GM12891 (cell line): ENCODE results near the gene AUP1.

Experiments used
- PAX5 ChIP-seq: IDR thresholded peaks from 2 replicates; pipeline ENCODE4 v1.6.1; 2011; ENCODE audit warnings: low read length, moderate library complexity, mild to moderate bottlenecking; ENCODE audit not compliant: insufficient read depth, severe bottlenecking
- POLR2A ChIP-seq: IDR thresholded peaks from 2 replicates; pipeline ENCODE4 v1.6.1; 2011; ENCODE audit warnings: low read depth, low read length, control low read depth
- POLR2AphosphoS5 ChIP-seq: IDR thresholded peaks from 2 replicates; pipeline ENCODE4 v1.6.1; 2011; ENCODE audit warnings: low read depth, low read length, control low read depth
- POU2F2 ChIP-seq: IDR thresholded peaks from 2 replicates; pipeline ENCODE4 v1.6.1; 2011; ENCODE audit warnings: low read depth, mild to moderate bottlenecking, control low read depth, low read length, moderate library complexity
- SPI1 ChIP-seq: IDR thresholded peaks from 2 replicates; pipeline ENCODE4 v1.6.1; 2011; ENCODE audit warnings: low read depth, low read length, control low read depth
- TAF1 ChIP-seq: IDR thresholded peaks from 2 replicates; pipeline ENCODE4 v1.6.1; 2011; ENCODE audit warnings: low read depth, low read length, control low read depth

DNA sequence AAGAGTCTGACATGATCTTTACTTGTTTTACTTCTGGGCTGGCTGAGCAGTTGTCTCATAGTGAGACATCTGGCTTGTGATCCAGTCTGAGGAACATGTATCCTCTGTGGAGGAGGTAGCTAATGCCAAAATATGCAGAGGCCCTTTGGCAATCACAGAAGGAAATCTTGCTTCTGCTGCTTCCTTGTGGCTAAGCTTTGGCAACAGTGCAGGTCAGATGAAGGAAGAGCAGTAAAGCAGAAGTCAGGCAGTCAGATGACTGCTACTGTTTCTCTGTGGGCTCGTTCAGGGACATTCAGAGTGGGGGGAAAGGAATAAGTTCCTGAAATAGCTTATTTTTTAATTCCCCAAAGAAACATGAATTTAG lies 47.3 kb upstream of the AUP1 start:
- TF ChIP-seq POLR2AphosphoS5 (no peak), TAF1 (no peak), POLR2A (no peak), PAX5 (no peak), POU2F2 (no peak), SPI1 (peak; percentile 68)
